HCT116 (cell line): ENCODE data around the gene SCN8A. TPM values are rescaled to one million over a fixed set of nuclear protein-coding genes. Genes with fewer than 3 reads are reported as not detected.

Experiments used
- ATAC-seq: fragments of 200-7000 bp; cut with Tn5 transposase; 2 replicates; pipeline ENCODE4 v1.9.1; 2020; ENCODE audit warnings: mild to moderate bottlenecking, moderate library complexity
- BruUV-seq: library from RNA; stranded (reverse); fragments of 400-500 nt; replicated peaks from 2 replicates; lab custom pipeline; 2021; lab: Mats Ljungman, UMichigan
- CTCF ChIA-PET: fragments of 300-600 bp; sonication (Branson Sonifier 250); formaldehyde crosslinking; loops from one replicate; lab custom pipeline; 2021; ENCODE audit warnings: antibody characterized with exemption; lab: Charles Lee
- POLR2A ChIA-PET: fragments of 300-600, 350-600 bp; sonication (Branson Sonifier 250); formaldehyde crosslinking; loops from one replicate; lab custom pipeline; 2021; ENCODE audit warnings: antibody characterized with exemption; lab: Charles Lee
- RAD21 ChIA-PET, 2 experiments: fragments of 300-600 bp; sonication (Branson Sonifier 250); formaldehyde crosslinking; loops; one replicate each; lab custom pipeline; 2023; ENCODE audit warnings: low total read pairs in 2 of 2; ENCODE audit not compliant: uncharacterized antibody in 2 of 2, unreplicated experiment in 2 of 2, low non-redundant PET in 1 of 2; lab: Charles Lee
- DNase-seq: peaks from one replicate; pipeline ENCODE4 v3.0.0-alpha.2; 2010; ENCODE audit warnings: low read depth, low spot score
- H2AFZ ChIP-seq: fragments of 200-600 bp; shearing (Covaris generic), sonication (generic); 2 replicates; pipeline ENCODE4 v1.6.1; 2017; ENCODE audit warnings: low read depth, mixed run types, mixed read lengths, antibody characterized with exemption, low read length; ENCODE audit not compliant: poor library complexity, severe bottlenecking
- H3K27ac ChIP-seq: 2 replicates; pipeline ENCODE4 v1.5.1; 2012; ENCODE audit warnings: low read depth, low read length
- H3K27me3 ChIP-seq: fragments of 200-600 bp; sonication (generic); 2 replicates; pipeline ENCODE4 v1.6.1; 2016; ENCODE audit warnings: mixed run types, low read length, mixed read lengths; ENCODE audit not compliant: insufficient read depth
- H3K36me3 ChIP-seq, 2 experiments: fragments of 200-500 bp in 1 of 2; fragments of 200-600 bp in 1 of 2; sonication (Bioruptor generic) in 1 of 2; sonication (generic) in 1 of 2; 2 replicates each; pipeline versions ENCODE4 v1.5.1 to v1.6.1; 2014 to 2016; ENCODE audit warnings: low read length in 2 of 2, inconsistent platforms in 1 of 2, mixed read lengths in 1 of 2, mixed run types in 1 of 2; ENCODE audit not compliant: insufficient read depth in 2 of 2, control insufficient read depth in 1 of 2
- H3K4me1 ChIP-seq, 2 experiments: fragments of 200-600 bp in 1 of 2; sonication (generic) in 1 of 2; 2 replicates each; pipeline versions ENCODE4 v1.5.1 to v1.6.1; 2012 to 2017; ENCODE audit warnings: low read length in 2 of 2, inconsistent platforms in 1 of 2, mild to moderate bottlenecking in 1 of 2, mixed read lengths in 1 of 2, mixed run types in 1 of 2, moderate library complexity in 1 of 2; ENCODE audit not compliant: insufficient read depth in 2 of 2, control insufficient read depth in 1 of 2
- H3K4me2 ChIP-seq: fragments of 200-600 bp; sonication (generic); 2 replicates; pipeline ENCODE4 v1.6.1; 2017; ENCODE audit warnings: mixed run types, low read length, mixed read lengths
- H3K4me3 ChIP-seq, 2 experiments: fragments of 200-600 bp in 1 of 2; sonication (generic) in 1 of 2; replicated peaks in 1 of 2; 2 replicates each; pipeline ENCODE4 v1.5.1; 2011 to 2016; ENCODE audit warnings: low read length in 2 of 2, control low read depth in 1 of 2, low read depth in 1 of 2, mild to moderate bottlenecking in 1 of 2, mixed read lengths in 1 of 2, mixed run types in 1 of 2
- H3K79me2 ChIP-seq: fragments of 200-600 bp; sonication (generic); 2 replicates; pipeline ENCODE4 v1.6.1; 2017; ENCODE audit warnings: mild to moderate bottlenecking, mixed run types, low read length, moderate library complexity, mixed read lengths; ENCODE audit not compliant: insufficient read depth
- H3K9ac ChIP-seq: fragments of 200-600 bp; sonication (generic); 2 replicates; pipeline ENCODE4 v1.6.1; 2016; ENCODE audit warnings: low read length, mixed read lengths
- H3K9me2 ChIP-seq: fragments of 200-600 bp; sonication (generic), shearing (Covaris generic); 2 replicates; pipeline ENCODE4 v1.6.1; 2017; ENCODE audit warnings: mixed run types, mild to moderate bottlenecking, moderate library complexity; ENCODE audit not compliant: insufficient read depth
- H3K9me3 ChIP-seq, 2 experiments: fragments of 200-500 bp in 1 of 2; fragments of 200-600 bp in 1 of 2; sonication (Bioruptor generic) in 1 of 2; sonication (generic) in 1 of 2; 2 replicates each; pipeline ENCODE4 v1.6.1; 2014 to 2017; ENCODE audit warnings: low read length in 2 of 2, mixed read lengths in 2 of 2, inconsistent platforms in 1 of 2, low read depth in 1 of 2, mild to moderate bottlenecking in 1 of 2, mixed run types in 1 of 2, moderate library complexity in 1 of 2; ENCODE audit not compliant: control insufficient read depth in 1 of 2, insufficient read depth in 1 of 2
- H4K20me1 ChIP-seq: fragments of 200-600 bp; sonication (generic), shearing (Covaris generic); 2 replicates; pipeline ENCODE4 v1.6.1; 2017; ENCODE audit warnings: mixed run types, mild to moderate bottlenecking, moderate library complexity; ENCODE audit not compliant: insufficient read depth
- ELF1 ChIP-seq: IDR thresholded peaks from 2 replicates; pipeline ENCODE4 v1.6.1; 2012; ENCODE audit warnings: low read depth, borderline replicate concordance
- intact Hi-C: fragments of 100-400 bp; cut with micrococcal nuclease; formaldehyde crosslinking; loops from 2 replicates; pipeline ENCODE4 v1.10.0; 2022
- total RNA-seq: library from RNA; stranded (reverse); gene quantifications from one replicate; pipeline ENCODE4 v1.2.1, GENCODE V29; 2021; ENCODE audit not compliant: unreplicated experiment
- TF ChIP-seq, protein P1 (sequence below): IDR thresholded peaks from 2 replicates; pipeline ENCODE4 v1.6.1; 2012
- TF ChIP-seq, protein P2 (sequence below): IDR thresholded peaks from 2 replicates; pipeline ENCODE4 v1.6.1; 2012
- TF ChIP-seq, protein P3 (sequence below), 3 experiments: fragments of 200-600 bp in 1 of 3; sonication (generic) in 1 of 3; IDR thresholded peaks in 2 of 3; conservative IDR thresholded peaks in 1 of 3; 2 replicates each; pipeline ENCODE4 v1.5.1; 2012 to 2017; ENCODE audit warnings: low read depth in 2 of 3, low read length in 2 of 3, antibody characterized with exemption in 1 of 3, borderline replicate concordance in 1 of 3, control low read depth in 1 of 3, mild to moderate bottlenecking in 1 of 3, mixed read lengths in 1 of 3, mixed run types in 1 of 3, moderate library complexity in 1 of 3; ENCODE audit not compliant: insufficient read depth in 1 of 3

Gene SCN8A
- total RNA-seq, 1 experiment from 2014 or later, result 7.1 TPM

DNA sequence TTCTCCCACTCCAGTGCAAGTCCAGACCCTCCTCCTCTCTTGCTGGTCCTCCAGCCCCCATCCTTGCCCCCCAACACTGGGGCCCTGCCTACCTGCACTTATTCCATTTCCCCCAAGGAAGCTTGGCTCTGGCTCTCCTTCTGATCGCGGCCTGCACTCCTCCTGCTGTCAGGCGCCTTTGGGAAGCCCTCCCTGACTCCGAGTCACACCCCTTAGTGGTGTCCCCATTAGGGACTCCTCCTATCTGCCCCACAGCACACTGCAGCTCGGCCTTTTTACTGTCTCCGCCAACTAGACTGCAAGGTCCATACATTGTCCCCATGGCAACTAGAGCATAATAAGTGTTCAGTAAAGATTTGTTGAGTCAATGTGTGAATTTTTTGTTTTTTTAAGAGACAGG, 224.5 kb downstream of the SCN8A start:
- H3K4me2 ChIP-seq, result peak overlapping the region; percentile 76
- CTCF ChIA-PET, result no interaction called here

More for the DNA sequence above, 224.5 kb downstream of the SCN8A start:
- POLR2A ChIA-PET, result no interaction called here
- H3K27ac ChIP-seq, result no peak overlapping the region
- TF ChIP-seq, protein P1, sequence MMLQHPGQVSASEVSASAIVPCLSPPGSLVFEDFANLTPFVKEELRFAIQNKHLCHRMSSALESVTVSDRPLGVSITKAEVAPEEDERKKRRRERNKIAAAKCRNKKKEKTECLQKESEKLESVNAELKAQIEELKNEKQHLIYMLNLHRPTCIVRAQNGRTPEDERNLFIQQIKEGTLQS, result no peak
- TF ChIP-seq, protein P2, sequence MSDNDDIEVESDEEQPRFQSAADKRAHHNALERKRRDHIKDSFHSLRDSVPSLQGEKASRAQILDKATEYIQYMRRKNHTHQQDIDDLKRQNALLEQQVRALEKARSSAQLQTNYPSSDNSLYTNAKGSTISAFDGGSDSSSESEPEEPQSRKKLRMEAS, result no peak
- TF ChIP-seq, protein P3, sequence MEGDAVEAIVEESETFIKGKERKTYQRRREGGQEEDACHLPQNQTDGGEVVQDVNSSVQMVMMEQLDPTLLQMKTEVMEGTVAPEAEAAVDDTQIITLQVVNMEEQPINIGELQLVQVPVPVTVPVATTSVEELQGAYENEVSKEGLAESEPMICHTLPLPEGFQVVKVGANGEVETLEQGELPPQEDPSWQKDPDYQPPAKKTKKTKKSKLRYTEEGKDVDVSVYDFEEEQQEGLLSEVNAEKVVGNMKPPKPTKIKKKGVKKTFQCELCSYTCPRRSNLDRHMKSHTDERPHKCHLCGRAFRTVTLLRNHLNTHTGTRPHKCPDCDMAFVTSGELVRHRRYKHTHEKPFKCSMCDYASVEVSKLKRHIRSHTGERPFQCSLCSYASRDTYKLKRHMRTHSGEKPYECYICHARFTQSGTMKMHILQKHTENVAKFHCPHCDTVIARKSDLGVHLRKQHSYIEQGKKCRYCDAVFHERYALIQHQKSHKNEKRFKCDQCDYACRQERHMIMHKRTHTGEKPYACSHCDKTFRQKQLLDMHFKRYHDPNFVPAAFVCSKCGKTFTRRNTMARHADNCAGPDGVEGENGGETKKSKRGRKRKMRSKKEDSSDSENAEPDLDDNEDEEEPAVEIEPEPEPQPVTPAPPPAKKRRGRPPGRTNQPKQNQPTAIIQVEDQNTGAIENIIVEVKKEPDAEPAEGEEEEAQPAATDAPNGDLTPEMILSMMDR (IDR thresholded peaks at IDR 0.05 in 2 of 3, conservative IDR thresholded peaks at IDR 0.05 in 1 of 3; ENCODE audit: borderline replicate concordance in 1 of 3, insufficient read depth in 1 of 3, low read depth in 2 of 3, low read length in 2 of 3), result 0 out of 6 replicates have a peak, but pooled peaks of 1 of the 3 experiments have one; percentile 4
- no peak for TF ChIP-seq ELF1
- no peak overlapping the region for H2AFZ ChIP-seq
- RAD21 ChIA-PET, result no interaction called here
- peaks cover 2 to 18% of the 10 kb centered on the region in 2 experiments; a peak in 2 of 4 replicates for H3K4me1 ChIP-seq
- H4K20me1 ChIP-seq, result no peaks in the 10 kb centered on the region
- BruUV-seq, result no TSS peak
- H3K36me3 ChIP-seq, result no peaks in the 10 kb centered on the region
- no peaks in the 10 kb centered on the region for H3K79me2 ChIP-seq
- intact Hi-C loops, result loop anchor here (2.0 kb wide), 1 partner anchor 395 kb away; no protein-coding TSS in a partner anchor
- H3K9me2 ChIP-seq, result no peaks in the 10 kb centered on the region
- H3K9ac ChIP-seq, result no peak overlapping the region
- no peak overlapping the region for H3K4me3 ChIP-seq
- H3K9me3 ChIP-seq, result no peaks in the 10 kb centered on the region
- no peak for DNase-seq
- H3K27me3 ChIP-seq, result no peaks in the 10 kb centered on the region
- ATAC-seq, result no peak
